ENCODE measurements around the gene C15orf61. TPM values are rescaled to one million over a fixed set of nuclear protein-coding genes. Genes with fewer than 3 reads are reported as not detected.

Gene C15orf61
- total RNA-seq, 1 experiment from 2014 or later: 5.6 TPM

DNA sequence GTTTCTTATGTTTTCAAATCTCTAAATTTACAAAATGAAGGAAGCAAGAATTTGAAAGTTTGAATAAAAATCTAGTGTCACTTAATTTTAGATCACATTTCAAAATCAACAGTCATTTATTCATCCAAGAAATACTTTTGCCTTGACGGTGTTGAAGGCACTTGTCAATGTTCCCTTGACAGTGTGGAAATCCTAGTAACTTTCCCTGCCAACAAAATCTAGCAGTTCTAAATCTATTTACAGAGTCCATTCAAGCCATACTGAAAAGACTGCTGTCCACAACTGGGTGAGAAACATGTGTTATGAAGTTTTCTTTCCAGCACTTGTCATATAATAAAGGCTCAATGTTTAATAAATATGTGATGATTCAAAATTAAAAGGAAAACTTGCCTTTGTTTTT is 12.9 kb downstream of the C15orf61 start:
- ChIA-PET CTCF (no interaction called here), POLR2A (no interaction called here)
- Histone ChIP-seq H3K4me1 (ENCODE audit: control insufficient read depth, insufficient read depth, low read length) (no peaks in the 10 kb centered on the region), H3K27ac (ENCODE audit: low read length) (no peak overlapping the region), H3K27me3 (ENCODE audit: control insufficient read depth, insufficient read depth, low read length) (no peaks in the 10 kb centered on the region), H3K36me3 (ENCODE audit: control insufficient read depth, insufficient read depth, low read length) (no peaks in the 10 kb centered on the region), H3K4me3 (ENCODE audit: low read depth in 2 of 2, low read length in 2 of 2) (no peak overlapping the region), H3K9me3 (ENCODE audit: control insufficient read depth, insufficient read depth, low read depth, low read length) (no peaks in the 10 kb centered on the region)
- DNase-seq (ENCODE audit: low read depth, low spot score) (no peak), ATAC-seq (no peak)
- in situ Hi-C loops (cut with HindIII; ENCODE audit: low pct_unique_long_range_greater_than_20kb, low sequenced_read_pairs) (no loop called here), intact Hi-C loops (cut with micrococcal nuclease; ENCODE audit: unreplicated experiment) (no loop called here)
- no TSS peak for BruUV-seq (replicated peaks)
- TF ChIP-seq SIN3A (IDR thresholded peaks at IDR 0.05; ENCODE audit: borderline replicate concordance, insufficient read depth, low read depth, low read length) (no peak), POLR2AphosphoS5 (IDR thresholded peaks at IDR 0.05; ENCODE audit: low read depth, low read length) (no peak), TCF7L2 (IDR thresholded peaks at IDR 0.05; ENCODE audit: low read depth, low read length) (no peak)
- TF ChIP-seq, protein P1, sequence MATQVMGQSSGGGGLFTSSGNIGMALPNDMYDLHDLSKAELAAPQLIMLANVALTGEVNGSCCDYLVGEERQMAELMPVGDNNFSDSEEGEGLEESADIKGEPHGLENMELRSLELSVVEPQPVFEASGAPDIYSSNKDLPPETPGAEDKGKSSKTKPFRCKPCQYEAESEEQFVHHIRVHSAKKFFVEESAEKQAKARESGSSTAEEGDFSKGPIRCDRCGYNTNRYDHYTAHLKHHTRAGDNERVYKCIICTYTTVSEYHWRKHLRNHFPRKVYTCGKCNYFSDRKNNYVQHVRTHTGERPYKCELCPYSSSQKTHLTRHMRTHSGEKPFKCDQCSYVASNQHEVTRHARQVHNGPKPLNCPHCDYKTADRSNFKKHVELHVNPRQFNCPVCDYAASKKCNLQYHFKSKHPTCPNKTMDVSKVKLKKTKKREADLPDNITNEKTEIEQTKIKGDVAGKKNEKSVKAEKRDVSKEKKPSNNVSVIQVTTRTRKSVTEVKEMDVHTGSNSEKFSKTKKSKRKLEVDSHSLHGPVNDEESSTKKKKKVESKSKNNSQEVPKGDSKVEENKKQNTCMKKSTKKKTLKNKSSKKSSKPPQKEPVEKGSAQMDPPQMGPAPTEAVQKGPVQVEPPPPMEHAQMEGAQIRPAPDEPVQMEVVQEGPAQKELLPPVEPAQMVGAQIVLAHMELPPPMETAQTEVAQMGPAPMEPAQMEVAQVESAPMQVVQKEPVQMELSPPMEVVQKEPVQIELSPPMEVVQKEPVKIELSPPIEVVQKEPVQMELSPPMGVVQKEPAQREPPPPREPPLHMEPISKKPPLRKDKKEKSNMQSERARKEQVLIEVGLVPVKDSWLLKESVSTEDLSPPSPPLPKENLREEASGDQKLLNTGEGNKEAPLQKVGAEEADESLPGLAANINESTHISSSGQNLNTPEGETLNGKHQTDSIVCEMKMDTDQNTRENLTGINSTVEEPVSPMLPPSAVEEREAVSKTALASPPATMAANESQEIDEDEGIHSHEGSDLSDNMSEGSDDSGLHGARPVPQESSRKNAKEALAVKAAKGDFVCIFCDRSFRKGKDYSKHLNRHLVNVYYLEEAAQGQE (IDR thresholded peaks at IDR 0.05; ENCODE audit: insufficient read depth in 1 of 2, low read depth in 2 of 2, low read length in 1 of 2): no peak
- TF ChIP-seq, protein P2, sequence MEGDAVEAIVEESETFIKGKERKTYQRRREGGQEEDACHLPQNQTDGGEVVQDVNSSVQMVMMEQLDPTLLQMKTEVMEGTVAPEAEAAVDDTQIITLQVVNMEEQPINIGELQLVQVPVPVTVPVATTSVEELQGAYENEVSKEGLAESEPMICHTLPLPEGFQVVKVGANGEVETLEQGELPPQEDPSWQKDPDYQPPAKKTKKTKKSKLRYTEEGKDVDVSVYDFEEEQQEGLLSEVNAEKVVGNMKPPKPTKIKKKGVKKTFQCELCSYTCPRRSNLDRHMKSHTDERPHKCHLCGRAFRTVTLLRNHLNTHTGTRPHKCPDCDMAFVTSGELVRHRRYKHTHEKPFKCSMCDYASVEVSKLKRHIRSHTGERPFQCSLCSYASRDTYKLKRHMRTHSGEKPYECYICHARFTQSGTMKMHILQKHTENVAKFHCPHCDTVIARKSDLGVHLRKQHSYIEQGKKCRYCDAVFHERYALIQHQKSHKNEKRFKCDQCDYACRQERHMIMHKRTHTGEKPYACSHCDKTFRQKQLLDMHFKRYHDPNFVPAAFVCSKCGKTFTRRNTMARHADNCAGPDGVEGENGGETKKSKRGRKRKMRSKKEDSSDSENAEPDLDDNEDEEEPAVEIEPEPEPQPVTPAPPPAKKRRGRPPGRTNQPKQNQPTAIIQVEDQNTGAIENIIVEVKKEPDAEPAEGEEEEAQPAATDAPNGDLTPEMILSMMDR (IDR thresholded peaks at IDR 0.05): no peak

DNA sequence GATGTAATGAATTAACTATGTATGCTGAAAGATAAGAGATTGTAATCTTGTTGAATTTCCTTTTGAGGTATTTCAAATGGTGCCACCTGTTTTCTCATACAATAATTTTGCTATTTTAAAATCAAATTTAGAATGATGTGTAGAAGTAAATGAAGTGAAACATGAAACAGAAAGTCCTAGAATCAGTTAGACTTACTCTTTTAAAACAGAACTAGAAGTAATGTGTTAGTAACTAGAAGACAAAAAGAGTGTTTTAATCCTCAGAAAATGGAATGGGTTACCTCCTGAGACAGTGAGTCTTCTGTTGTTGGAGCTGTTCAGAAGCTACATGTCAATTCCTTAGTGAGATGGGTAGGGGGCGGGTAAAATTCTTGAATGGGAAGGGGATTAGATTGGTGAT is 13.4 kb downstream of the C15orf61 start:
- no peak overlapping the region for H3K27ac ChIP-seq (ENCODE audit: low read length)
- H3K4me1 ChIP-seq (ENCODE audit: control insufficient read depth, insufficient read depth, low read length): no peaks in the 10 kb centered on the region
- ChIA-PET CTCF (no interaction called here), POLR2A (no interaction called here)
- TF ChIP-seq TCF7L2 (IDR thresholded peaks at IDR 0.05; ENCODE audit: low read depth, low read length) (no peak), POLR2AphosphoS5 (IDR thresholded peaks at IDR 0.05; ENCODE audit: low read depth, low read length) (no peak), SIN3A (IDR thresholded peaks at IDR 0.05; ENCODE audit: borderline replicate concordance, insufficient read depth, low read depth, low read length) (no peak)
- TF ChIP-seq, protein P1 (IDR thresholded peaks at IDR 0.05; ENCODE audit: insufficient read depth in 1 of 2, low read depth in 2 of 2, low read length in 1 of 2): no peak
- TF ChIP-seq, protein P2 (IDR thresholded peaks at IDR 0.05): no peak
- in situ Hi-C loops (cut with HindIII; ENCODE audit: low pct_unique_long_range_greater_than_20kb, low sequenced_read_pairs) (no loop called here), intact Hi-C loops (cut with micrococcal nuclease; ENCODE audit: unreplicated experiment) (no loop called here)
- H3K4me3 ChIP-seq (ENCODE audit: low read depth in 2 of 2, low read length in 2 of 2): no peak overlapping the region
- no peaks in the 10 kb centered on the region for H3K36me3 ChIP-seq (ENCODE audit: control insufficient read depth, insufficient read depth, low read length)
- no TSS peak for BruUV-seq (replicated peaks)
- H3K27me3 ChIP-seq (ENCODE audit: control insufficient read depth, insufficient read depth, low read length): no peaks in the 10 kb centered on the region
- H3K9me3 ChIP-seq (ENCODE audit: control insufficient read depth, insufficient read depth, low read depth, low read length): no peaks in the 10 kb centered on the region
- DNase-seq (ENCODE audit: low read depth, low spot score) (no peak), ATAC-seq (no peak)

All from Panc1 (cell line).